Kidney capillary endothelial cell (primary cell): ENCODE measurements around the gene CARD14.
"Not testable (repeated sequence)": the region's sequence is repeated elsewhere in the genome, so short reads cannot be mapped to it uniquely, and the experiment has no call there.

Experiments
- DNase-seq: peaks from one replicate; pipeline ENCODE4 v3.0.0-alpha.2; 2018; ENCODE audit warnings: low spot score

The CARD14 gene

DNA sequence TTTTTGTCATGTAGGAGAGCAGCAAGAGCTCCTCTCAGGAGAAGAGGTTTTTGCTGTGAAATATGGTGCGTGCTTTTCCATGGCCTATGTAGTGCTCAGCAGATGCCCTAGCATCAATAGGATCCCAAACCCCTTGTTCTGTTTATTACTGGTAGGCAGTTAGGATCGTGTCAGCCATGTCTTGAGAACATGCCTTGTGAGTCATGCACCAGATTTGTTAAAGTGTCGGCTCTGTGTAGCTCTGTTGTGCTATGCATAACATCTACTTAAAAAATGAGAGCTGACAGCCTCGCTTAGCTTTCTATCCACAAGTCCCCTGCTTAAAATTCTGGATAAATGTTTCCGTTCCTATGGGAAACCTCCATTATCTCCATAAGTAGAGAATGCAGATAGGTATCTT lies 18.5 kb upstream of the CARD14 start:
- DNase-seq: no peak

DNA sequence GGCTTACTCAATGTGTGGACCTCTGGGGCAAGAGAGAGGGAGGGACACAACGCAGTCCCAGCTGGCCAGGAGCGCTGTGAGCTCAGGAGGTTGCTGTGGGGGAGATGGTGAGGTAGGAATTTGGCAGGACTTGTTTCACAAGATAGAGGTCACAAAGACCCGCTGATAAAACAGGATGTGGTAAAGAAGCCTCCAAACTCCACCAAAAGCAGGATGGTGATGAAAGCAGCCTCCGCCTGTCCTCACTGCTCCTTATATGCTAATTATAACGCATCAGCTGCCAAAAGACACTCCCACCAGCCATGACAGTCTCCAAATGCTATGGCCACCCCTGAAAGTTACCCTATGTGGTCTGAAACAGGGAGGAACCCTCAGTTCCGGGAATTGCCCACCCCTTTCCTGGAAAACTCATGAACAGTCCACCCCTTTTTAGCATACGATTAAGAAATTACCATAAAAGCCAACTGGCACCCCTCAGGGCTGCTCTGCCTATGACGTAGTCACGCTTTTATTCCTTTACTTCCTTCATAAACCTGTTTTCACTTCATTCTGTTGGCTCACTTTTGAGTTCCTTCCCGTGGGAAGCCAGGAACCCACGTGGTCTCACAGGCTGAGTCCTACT lies 17.6 kb upstream of the CARD14 start:
- no peak for DNase-seq

DNA sequence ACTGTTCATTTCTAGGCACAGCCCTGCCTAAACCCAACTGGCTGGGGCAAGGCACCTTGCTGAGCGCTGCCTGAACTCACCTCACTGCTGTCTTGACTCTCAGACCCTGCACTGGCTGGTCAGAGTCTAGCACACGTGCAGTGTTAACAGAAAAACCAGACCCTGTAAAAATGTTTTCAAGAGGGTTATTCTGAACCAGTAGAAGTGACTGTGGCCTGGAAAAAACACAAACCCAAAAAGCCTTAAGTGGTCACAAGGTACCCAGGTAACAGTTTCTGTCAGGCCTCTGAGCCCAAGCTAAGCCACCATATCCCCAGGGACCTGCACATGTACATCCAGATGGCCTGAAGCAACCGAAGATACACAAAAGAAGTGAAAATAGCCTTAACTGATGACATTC lies 16.8 kb upstream of the CARD14 start:
- no peak for DNase-seq

DNA sequence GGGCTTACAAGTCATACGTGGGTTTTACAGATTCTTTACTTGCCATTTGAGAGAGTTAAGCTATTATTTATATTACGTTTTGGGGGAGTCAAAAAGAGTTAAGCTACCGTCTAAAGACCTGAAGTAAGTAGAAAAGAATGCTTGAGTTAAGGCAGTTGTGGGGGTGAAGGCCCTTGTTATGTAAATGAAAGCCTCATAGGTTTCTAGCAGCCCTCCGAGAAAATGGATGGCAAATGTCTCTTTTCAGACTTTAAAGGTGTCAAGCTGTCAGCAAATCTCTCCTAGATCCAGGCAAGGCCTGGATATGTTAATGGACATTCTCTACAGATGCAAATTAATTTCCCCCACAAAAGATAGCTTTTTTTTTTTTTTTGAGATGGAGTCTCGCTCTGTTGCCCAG lies 15.7 kb upstream of the CARD14 start:
- no peak for DNase-seq

DNA sequence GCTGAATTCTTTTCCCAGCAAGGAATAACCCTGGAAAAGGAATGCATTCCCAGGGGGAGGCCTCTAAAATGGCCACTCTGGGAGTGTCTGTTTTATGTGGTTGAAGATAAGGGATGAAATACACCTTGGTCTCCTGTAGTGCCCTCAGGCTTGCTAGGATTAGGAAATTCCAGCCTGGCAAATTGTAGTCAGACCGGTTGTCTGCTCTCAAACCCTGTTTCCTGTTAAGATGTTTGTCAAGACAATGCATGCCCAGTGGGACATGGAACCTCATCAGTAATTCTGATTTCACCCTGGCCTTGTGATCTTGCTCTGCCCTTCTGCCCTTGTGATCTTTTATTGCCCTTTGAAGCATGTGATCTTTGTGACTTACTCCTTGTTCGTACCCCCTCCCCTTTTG lies 14.2 kb upstream of the CARD14 start:
- DNase-seq: not testable (repeated sequence)

DNA sequence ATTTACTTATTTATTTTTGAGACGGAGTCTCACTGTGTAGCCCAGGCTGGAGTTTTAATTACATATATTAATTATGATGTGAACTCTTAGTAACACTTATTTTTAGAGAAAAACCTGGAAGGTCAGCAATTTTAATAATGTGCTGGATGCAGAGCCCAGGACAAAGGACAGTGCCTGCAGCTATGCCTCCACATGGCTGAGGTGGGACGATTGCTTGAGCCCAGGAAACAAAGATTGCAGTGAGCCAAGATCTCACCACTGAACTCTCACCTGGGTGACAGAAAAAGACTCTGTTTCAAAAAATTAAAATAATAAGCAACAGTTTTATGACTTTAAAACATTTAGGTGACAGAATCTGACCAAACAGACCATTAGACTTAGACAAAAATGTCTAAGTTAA lies 11.0 kb upstream of the CARD14 start:
- DNase-seq: no peak

DNA sequence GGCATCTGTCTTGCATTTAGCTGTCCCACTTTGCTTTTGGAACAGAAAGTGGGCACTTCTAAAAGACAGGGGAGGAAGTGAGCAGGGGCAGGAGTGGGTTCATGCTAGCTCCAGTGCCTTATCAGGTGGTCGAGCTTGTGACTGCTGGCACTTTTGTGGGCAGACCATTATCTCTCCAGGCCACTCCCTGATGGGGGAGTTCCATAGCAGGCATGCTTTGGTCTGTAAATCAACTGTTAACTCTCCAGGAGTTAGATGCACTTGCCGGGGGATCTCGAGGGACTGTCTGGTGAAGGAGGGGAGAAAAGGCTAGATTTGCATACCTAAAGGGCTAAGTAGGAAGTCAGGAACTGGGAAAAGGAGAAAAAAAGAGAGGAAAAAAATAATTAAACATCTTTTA lies 9.3 kb upstream of the CARD14 start:
- no peak for DNase-seq

DNA sequence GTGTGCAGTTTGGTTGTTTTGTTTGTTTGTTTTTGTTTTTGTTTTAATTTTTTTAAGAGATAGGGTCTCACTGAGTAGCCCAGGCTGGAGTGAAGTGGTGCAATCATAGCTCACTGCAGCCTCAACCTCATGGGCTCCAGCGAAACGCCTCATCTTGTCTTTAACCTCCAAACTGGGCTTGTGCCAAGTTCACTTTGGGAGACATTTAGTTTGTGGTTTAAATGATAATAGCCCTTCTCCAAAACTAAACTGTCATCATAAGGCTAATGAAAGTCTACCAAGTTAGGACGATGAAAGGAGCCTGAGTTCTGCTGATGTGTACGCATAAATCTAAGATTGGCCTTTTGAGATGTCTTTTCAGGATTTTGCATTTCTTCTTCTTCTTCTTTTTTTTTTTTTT lies 6.5 kb upstream of the CARD14 start:
- no peak for DNase-seq

DNA sequence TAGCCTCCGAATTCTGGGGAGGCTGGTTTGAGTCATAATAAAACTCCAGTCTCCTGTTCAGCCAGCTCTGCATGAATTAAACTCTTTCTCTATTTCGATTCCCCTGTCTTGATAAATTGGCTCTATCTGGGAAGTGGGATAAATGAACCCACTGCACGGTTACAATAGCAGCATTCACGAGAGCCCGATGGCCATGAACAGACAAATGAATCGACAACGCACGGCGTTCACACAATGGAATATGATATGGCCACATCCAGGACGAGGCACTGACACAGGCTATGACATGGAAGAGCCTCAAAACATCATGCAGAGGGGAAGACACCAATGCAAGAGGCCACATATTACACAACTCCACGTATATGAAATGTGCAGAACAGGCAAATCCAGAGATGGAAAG lies 5.6 kb upstream of the CARD14 start:
- DNase-seq: no peak

DNA sequence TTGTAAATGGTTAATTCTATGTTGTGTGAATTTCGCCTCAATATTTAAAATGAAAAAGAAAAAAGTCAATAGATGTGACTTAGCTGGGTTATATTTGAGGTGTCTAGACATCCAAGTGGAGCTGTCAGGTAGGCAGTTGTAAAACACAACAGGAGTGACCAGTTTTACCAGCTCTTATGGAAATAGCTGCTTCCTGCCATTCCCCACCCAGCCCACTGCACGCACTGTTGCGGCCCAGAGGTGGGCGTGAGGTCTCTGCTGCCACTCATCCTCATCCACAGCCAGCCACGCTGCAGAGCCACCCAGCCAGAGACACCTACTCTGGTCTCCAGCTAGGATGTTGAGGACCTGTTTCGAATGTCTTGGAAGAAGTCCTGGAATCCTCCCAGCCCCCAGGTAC lies 3.4 kb upstream of the CARD14 start:
- DNase-seq: no peak

DNA sequence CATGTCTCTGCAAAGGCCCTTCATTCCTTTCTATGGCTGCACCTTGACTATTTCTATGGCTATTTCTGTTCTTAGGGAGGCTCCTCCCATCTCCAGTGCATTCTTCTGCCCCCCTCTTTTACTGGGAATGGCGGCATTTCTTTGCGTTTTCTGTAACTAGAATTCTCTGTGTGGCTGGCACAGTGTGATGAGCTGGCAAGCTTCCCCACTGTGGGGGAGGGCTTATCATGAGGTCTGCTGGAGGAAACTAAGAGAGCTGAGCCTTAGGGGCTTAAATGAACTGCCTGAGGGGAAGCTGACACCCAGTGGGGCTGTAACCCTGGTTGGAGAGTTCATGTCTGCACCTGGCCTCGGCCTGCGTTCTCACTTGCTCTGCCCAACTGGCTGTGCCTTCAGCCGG lies 1.5 kb upstream of the CARD14 start:
- no peak for DNase-seq

DNA sequence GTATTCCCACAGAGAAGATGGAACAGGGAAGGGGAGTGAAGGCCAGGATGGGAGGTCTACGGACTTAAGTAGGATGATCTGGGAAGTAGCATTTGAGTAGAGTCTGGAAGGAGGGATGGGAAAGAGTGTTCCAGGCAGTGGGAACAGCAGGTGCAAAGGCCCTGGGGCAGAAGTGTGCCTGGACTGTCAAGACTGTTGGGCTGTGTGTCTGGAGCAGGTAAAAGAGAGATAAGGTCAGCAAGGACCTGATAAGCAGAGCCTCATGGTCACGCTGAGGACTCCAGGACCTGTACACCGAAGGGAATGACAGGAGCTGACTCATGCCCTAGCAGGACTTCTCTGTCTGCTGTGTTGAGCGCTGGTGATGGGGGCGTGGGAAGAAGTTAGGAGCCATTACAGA lies 723 bp upstream of the CARD14 start:
- no peak for DNase-seq

DNA sequence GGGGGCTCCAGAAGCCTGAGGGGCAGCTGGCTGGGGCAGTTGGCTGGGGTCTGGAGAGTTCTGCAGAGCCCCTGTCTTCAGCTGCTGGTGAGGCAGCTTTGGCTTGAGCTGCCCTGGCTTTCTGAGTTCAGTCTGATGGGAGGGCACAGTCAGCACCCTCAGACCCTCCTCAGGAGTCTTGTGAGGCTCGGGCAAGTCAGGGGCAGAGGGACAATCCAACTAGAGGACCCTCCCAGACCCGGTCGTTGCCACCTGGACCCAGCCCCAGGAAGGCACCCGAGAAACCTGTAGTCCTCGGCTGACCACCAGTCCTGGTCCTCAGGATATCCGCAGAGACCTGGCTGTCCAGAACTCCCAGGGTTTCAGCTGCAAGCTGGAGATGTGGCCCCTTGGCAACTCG lies 1.9 kb downstream of the CARD14 start:
- no peak for DNase-seq

DNA sequence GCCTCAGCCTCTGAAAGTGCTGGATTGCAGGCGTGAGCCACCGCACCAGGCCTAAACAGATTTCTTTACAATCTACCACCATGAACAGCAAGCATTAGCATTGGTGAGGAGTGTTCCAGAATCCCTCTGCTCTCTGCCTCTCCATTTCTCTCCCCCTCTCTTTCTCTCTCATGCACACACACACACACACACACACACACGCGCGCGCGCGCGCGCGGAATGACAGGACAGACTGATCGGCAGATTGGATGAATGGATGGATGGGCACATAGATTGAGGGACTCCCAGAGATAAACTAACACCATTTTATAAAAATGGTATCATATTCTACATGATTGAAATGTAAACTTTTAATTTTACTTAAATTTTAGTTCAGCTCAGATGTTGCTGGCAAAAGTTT lies 3.3 kb downstream of the CARD14 start:
- DNase-seq: no peak

DNA sequence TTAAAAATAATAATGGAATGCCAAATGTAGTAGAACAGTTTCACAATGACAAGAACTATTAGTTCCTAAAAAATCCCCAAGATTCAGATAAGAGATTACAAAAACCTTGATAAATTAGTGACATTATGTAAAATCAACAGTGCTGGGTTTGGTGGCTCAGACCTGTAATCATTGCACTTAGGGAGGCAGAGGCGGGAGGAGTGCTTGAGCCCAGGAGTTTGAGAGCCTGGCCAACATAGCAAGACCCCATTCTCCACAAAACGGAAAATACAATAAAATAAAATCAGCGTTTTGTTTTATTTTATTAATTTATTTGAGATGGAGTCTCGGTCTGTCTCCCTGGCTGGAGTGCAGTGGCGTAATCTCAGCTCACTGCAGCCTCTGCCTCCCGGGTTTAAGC lies 4.1 kb downstream of the CARD14 start:
- DNase-seq: no peak

DNA sequence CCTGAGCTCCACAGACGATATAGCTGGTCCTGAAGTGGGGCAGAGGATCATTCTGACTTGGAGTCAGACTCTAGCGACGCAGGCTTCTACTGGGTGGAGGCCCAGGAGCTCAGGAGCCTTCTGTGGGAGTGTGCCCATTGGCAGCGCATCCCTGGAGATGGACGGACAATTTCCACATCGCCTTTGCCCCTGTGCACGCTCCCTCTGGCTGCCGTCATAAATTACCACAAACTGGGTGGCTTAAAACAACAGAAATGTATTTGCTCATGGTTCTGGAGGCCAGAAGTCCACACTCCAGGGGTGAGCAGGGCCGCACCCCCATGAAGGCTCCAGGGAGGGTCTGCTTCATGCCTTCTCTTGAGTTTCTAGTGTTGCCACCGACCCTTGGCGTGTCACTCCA lies 6.9 kb downstream of the CARD14 start:
- DNase-seq: no peak

DNA sequence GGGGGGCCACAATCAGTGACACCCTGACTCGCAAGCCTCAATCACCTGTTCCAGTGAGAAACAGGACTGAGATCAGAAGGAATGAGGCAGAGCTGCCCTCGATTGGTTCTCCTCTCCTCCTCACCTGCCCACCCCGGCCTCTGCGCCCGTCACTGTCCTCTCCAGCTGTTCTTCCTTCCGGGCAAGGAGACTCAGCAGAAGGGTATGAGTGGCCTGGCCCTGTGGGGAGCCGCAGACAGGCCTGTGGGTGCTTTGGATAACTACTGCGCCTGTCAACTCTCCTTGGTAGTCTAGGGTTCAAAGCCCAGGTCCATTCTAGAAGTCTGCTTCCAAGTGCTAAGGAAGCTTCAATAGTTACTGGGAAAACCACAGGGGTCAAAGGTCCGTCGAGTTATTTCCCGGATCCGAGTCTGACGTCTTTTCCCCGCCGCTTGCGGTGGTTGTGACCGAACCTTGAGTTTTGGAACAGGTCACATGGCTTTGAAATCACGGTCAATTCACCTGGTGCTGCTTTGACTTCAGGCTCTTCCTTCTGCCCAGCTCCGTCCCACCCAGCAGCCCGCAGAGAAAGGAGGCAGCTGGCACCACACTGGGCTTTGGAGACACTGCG lies 8.3 kb downstream of the CARD14 start:
- DNase-seq: no peak

DNA sequence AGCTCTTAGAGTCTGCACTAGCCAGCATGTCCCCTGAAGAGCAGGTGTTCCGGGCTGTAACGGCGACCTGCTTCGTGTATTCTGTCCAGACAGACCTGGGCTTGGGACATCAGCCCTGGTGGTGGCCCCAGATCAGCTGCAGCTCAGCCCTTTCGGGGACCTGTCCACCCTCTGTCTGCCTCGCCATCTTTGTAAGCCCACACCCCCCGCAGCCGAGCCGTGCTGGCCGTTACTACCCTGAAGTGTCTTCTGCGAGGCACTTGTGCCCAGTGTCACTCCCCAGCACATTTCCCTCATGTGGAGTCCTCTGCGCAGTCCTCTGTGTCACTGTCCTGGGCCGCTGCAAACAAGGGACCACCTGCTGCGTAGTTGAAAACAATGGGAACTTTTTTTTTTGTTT lies 10.4 kb downstream of the CARD14 start:
- no peak for DNase-seq

DNA sequence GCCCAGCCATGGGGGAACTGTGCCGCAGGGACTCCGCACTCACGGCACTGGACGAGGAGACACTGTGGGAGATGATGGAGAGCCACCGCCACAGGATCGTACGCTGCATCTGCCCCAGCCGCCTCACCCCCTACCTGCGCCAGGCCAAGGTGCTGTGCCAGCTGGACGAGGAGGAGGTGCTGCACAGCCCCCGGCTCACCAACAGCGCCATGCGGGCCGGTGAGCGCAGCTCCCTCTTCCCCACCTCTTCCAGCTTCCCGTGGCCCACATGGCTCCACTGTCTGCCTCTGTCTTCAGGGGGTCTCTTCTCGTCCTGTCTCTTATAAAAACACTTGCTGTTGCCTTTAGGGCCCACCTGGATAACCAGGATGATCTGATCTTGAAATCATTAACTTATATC lies 11.6 kb downstream of the CARD14 start:
- DNase-seq: no peak

DNA sequence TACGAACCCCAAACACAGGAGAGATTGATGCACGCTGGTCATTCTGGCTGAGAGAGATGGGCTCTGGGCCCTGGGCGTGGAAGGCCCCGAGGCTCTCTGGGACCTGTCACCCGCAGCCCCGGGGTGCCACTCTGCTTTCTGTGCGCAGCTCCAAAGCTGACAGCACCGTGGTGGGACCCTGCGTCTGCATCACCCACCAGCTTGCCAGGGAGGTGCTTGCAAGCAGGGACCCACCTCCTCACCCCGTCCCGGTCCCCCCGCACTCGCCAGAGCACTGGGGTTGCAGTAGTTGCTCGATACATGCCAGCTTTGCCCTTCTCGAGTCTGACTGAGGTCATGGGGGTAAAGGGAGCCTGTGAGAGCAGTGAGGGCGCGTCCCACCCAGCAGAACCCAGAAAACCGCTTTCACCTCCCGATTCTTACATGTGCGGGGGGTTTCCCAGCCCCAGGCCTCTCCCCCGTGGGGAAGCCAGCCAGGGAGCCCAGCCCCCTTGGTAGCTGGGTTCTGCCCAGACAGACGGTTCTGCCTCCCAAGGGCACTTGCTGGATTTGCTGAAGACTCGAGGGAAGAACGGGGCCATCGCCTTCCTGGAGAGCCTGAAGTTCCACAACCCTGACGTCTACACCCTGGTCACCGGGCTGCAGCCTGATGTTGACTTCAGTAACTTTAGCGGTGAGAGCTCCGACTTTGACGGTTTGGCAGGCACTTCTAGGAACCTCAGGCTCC lies 12.5 kb downstream of the CARD14 start:
- no peak for DNase-seq

DNA sequence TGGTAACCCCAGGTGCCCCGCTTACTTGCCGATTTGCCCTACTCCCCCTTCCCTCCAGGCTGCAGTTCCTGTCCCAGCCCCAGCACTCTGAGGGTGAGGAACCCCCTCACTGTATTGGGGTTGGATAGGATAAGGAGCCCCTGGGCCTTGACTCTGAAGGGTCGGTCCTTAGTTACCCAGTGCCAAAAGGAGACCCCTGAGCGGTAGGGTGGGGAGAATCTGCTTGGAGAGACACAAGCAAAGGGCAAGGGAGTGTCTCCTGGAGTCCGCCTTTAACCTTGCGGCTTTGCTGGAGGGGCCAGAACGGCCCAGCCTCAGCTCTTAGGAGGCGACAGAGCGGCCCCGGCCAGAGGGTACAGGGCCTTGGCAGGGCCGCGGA lies 13.0 kb downstream of the CARD14 start:
- DNase-seq: no peak

DNA sequence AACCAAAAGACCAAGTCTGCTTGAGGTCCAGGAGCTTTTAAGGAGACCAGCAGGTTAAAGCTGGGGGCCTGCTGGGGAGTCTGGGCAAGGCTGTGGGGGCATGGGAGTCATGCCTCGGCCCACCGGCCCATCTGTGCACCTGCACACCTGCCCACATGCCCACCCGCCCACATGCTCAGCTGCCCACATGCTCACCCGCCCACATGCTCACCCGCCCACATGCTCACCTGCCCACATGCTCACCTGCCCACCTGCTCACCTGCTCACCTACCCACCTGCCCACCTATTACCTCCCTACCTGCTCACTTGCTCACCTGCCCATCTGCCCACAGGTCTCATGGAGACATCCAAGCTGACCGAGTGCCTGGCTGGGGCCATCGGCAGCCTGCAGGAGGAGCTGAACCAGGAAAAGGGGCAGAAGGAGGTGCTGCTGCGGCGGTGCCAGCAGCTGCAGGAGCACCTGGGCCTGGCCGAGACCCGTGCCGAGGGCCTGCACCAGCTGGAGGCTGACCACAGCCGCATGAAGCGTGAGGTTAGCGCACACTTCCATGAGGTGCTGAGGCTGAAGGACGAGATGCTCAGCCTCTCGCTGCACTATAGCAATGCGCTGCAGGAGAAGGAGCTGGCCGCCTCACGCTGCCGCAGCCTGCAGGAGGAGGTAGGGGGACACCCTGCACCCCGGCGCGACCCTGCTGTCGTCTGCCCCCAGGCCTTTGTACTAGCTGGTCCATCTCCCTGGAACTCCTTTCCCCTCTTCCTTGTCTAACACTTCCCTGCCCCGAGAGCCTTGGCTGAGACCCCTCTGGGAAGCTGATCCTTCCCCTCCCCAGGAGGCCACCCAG lies 14.0 kb downstream of the CARD14 start:
- no peak for DNase-seq

DNA sequence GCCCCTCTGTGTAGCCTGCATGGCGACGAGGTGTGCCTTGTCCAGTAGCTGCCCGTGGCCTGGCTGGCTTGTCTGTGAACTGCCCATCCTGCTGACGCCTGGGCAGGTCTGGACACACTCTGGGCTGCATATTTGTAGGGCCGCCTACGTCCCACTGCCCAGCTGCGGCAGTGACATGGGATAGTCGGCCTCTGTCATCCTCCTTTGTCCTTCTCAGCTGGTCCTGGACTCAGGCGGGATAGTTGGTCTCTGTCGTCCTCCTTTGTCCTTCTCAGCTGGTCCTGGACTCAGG lies 14.5 kb downstream of the CARD14 start:
- no peak for DNase-seq
